ENCODE data around the gene DGAT2. TPM values are rescaled to one million over a fixed set of nuclear protein-coding genes. Genes with fewer than 3 reads are reported as not detected.
"Not testable (repeated sequence)": the region's sequence is repeated elsewhere in the genome, so short reads cannot be mapped to it uniquely, and the experiment has no call there.

The DGAT2 gene
- total and polyA plus RNA-seq, 4 donors = 57.2 to 152 (median 108) TPM

DNA sequence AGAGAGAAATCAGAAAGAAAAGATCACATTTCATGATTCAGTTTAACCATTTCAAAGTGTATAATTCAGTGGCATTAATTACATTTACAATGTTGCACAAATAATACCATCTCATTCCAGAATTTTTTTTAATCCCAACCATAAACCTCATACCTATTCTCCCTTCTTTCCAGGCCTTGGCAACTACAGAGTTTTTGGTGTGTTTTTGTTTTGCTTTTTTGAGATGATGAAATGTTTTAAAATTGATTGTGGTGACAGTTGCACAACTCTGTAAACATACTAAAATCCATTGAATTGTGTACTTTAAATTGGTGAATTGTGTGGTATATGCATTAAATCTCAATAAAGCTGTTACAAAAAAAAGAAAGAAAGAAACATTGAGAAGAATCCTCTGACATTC is 13.6 kb upstream of the DGAT2 start:
- H3K9me3 ChIP-seq (ENCODE audit: control insufficient read depth in 4 of 4, low read length in 3 of 4); H3K27me3 ChIP-seq (ENCODE audit: control insufficient read depth in 4 of 4, insufficient read depth in 4 of 4, low read length in 3 of 4); H3K4me3 ChIP-seq (ENCODE audit: low read depth in 1 of 3, low read length in 3 of 3); H3K36me3 ChIP-seq (ENCODE audit: control insufficient read depth in 4 of 4, insufficient read depth in 3 of 4, low read depth in 1 of 4, low read length in 3 of 4); H3K9ac ChIP-seq (ENCODE audit: low read depth in 1 of 2, low read length in 2 of 2); DNase-seq (ENCODE audit: low spot score): not testable (repeated sequence)
- H3K4me1 ChIP-seq (ENCODE audit: control insufficient read depth in 4 of 4, insufficient read depth in 4 of 4, low read length in 3 of 4) = peaks cover 0 to 24% (median 20%) of the 10 kb centered on the region in 4 donors
- H3K27ac ChIP-seq (ENCODE audit: low read depth in 1 of 2, low read length in 2 of 2) = peak overlapping the region; percentile 59 to 66
- TF ChIP-seq RXRA (IDR thresholded peaks at IDR 0.05) (peak in 1 of 2 donors; percentile 18), HNF4A (conservative IDR thresholded peaks at IDR 0.05) (peak in 1 of 2 donors; percentile 34)

DNA sequence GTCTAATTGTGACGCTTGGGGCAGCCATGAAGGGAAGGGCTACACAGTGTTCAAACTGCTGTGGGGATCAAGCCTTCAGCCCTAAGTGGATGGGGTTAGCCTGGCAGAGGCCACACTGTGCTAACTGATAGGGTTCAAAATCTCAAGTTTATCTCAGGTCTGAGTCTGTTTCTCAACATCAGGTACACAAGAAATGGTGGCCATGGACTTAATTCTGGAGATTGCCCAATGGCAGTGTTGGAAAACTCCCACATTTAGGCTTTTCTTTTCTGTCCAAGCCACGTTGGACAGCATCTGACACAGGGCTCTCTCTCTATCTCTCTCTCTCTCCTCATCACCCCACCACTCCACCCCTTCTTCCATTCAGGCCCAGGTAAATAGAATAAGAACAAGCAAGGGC is 10.9 kb upstream of the DGAT2 start:
- Histone ChIP-seq H3K4me1 (ENCODE audit: control insufficient read depth in 4 of 4, insufficient read depth in 4 of 4, low read length in 3 of 4) (peaks cover 12 to 47% (median 41%) of the 10 kb centered on the region in 4 donors), H3K9ac (ENCODE audit: low read depth in 1 of 2, low read length in 2 of 2) (no peak overlapping the region), H3K9me3 (ENCODE audit: control insufficient read depth in 4 of 4, low read length in 3 of 4) (no peaks in the 10 kb centered on the region), H3K36me3 (ENCODE audit: control insufficient read depth in 4 of 4, insufficient read depth in 3 of 4, low read depth in 1 of 4, low read length in 3 of 4) (no peaks in the 10 kb centered on the region), H3K27me3 (ENCODE audit: control insufficient read depth in 4 of 4, insufficient read depth in 4 of 4, low read length in 3 of 4) (no peaks in the 10 kb centered on the region), H3K4me3 (ENCODE audit: low read depth in 1 of 3, low read length in 3 of 3) (no peak overlapping the region), H3K27ac (ENCODE audit: low read depth in 1 of 2, low read length in 2 of 2) (no peak overlapping the region)
- DNase-seq (ENCODE audit: low spot score) = no peak
- 58% methylated on average over 2 of the region's 2 CpGs for WGBS
- TF ChIP-seq FOXA2 (IDR thresholded peaks at IDR 0.05) (peak; percentile 19), GABPA (IDR thresholded peaks at IDR 0.05 in 1 of 2, conservative IDR thresholded peaks at IDR 0.05 in 1 of 2) (no peak), HNF4G (IDR thresholded peaks at IDR 0.05) (no peak), YY1 (IDR thresholded peaks at IDR 0.05) (peak; percentile 42), HNF4A (conservative IDR thresholded peaks at IDR 0.05) (peak; percentile 41 to 65), RXRA (IDR thresholded peaks at IDR 0.05) (peak; percentile 30 to 61)
- TF ChIP-seq, protein P1, sequence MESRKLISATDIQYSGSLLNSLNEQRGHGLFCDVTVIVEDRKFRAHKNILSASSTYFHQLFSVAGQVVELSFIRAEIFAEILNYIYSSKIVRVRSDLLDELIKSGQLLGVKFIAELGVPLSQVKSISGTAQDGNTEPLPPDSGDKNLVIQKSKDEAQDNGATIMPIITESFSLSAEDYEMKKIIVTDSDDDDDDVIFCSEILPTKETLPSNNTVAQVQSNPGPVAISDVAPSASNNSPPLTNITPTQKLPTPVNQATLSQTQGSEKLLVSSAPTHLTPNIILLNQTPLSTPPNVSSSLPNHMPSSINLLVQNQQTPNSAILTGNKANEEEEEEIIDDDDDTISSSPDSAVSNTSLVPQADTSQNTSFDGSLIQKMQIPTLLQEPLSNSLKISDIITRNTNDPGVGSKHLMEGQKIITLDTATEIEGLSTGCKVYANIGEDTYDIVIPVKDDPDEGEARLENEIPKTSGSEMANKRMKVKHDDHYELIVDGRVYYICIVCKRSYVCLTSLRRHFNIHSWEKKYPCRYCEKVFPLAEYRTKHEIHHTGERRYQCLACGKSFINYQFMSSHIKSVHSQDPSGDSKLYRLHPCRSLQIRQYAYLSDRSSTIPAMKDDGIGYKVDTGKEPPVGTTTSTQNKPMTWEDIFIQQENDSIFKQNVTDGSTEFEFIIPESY (IDR thresholded peaks at IDR 0.05) = peak; percentile 16

DNA sequence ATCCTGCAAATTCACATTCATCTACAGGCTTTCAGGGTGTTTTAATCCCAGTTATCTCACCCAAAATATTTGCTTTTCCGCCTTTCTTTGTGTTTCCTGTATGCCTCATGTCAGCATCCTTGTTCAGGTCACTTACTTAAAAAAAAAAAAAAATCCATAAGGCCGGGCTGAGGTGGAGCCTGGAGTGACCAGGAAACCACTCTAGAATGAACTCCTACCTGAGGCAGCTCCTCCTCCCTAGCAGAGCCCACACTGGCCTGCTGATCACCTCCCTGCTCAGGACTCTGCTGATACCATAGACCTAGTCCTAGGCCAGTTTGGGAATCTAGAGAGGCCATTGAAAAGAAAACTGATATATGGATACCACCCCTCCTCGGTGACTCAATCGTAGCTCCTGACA is 8.7 kb upstream of the DGAT2 start:
- no peak for TF ChIP-seq FOXA1 (IDR thresholded peaks at IDR 0.05)
- TF ChIP-seq FOXA2 (IDR thresholded peaks at IDR 0.05) = no peak
- TF ChIP-seq GABPA (IDR thresholded peaks at IDR 0.05 in 1 of 2, conservative IDR thresholded peaks at IDR 0.05 in 1 of 2) = no peak
- no peak for TF ChIP-seq RAD21 (IDR thresholded peaks at IDR 0.05)
- TF ChIP-seq, protein P1 (IDR thresholded peaks at IDR 0.05) = no peak
- TF ChIP-seq SP1 (IDR thresholded peaks at IDR 0.05) = no peak
- TF ChIP-seq, protein P2, sequence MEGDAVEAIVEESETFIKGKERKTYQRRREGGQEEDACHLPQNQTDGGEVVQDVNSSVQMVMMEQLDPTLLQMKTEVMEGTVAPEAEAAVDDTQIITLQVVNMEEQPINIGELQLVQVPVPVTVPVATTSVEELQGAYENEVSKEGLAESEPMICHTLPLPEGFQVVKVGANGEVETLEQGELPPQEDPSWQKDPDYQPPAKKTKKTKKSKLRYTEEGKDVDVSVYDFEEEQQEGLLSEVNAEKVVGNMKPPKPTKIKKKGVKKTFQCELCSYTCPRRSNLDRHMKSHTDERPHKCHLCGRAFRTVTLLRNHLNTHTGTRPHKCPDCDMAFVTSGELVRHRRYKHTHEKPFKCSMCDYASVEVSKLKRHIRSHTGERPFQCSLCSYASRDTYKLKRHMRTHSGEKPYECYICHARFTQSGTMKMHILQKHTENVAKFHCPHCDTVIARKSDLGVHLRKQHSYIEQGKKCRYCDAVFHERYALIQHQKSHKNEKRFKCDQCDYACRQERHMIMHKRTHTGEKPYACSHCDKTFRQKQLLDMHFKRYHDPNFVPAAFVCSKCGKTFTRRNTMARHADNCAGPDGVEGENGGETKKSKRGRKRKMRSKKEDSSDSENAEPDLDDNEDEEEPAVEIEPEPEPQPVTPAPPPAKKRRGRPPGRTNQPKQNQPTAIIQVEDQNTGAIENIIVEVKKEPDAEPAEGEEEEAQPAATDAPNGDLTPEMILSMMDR (IDR thresholded peaks at IDR 0.05; ENCODE audit: low read depth, low read length, missing input control) = no peak
- no peak for TF ChIP-seq HNF4G (IDR thresholded peaks at IDR 0.05)
- TF ChIP-seq JUND (IDR thresholded peaks at IDR 0.05) = no peak
- TF ChIP-seq, protein P3, sequence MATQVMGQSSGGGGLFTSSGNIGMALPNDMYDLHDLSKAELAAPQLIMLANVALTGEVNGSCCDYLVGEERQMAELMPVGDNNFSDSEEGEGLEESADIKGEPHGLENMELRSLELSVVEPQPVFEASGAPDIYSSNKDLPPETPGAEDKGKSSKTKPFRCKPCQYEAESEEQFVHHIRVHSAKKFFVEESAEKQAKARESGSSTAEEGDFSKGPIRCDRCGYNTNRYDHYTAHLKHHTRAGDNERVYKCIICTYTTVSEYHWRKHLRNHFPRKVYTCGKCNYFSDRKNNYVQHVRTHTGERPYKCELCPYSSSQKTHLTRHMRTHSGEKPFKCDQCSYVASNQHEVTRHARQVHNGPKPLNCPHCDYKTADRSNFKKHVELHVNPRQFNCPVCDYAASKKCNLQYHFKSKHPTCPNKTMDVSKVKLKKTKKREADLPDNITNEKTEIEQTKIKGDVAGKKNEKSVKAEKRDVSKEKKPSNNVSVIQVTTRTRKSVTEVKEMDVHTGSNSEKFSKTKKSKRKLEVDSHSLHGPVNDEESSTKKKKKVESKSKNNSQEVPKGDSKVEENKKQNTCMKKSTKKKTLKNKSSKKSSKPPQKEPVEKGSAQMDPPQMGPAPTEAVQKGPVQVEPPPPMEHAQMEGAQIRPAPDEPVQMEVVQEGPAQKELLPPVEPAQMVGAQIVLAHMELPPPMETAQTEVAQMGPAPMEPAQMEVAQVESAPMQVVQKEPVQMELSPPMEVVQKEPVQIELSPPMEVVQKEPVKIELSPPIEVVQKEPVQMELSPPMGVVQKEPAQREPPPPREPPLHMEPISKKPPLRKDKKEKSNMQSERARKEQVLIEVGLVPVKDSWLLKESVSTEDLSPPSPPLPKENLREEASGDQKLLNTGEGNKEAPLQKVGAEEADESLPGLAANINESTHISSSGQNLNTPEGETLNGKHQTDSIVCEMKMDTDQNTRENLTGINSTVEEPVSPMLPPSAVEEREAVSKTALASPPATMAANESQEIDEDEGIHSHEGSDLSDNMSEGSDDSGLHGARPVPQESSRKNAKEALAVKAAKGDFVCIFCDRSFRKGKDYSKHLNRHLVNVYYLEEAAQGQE (IDR thresholded peaks at IDR 0.05) = no peak
- no peak for TF ChIP-seq EGR1 (IDR thresholded peaks at IDR 0.05; ENCODE audit: low read depth in 2 of 2)
- no peak for TF ChIP-seq RXRA (IDR thresholded peaks at IDR 0.05)
- TF ChIP-seq, protein P4, sequence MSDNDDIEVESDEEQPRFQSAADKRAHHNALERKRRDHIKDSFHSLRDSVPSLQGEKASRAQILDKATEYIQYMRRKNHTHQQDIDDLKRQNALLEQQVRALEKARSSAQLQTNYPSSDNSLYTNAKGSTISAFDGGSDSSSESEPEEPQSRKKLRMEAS (IDR thresholded peaks at IDR 0.05) = no peak
- TF ChIP-seq, protein P5, sequence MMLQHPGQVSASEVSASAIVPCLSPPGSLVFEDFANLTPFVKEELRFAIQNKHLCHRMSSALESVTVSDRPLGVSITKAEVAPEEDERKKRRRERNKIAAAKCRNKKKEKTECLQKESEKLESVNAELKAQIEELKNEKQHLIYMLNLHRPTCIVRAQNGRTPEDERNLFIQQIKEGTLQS (IDR thresholded peaks at IDR 0.05) = no peak
- TF ChIP-seq HNF4A (conservative IDR thresholded peaks at IDR 0.05) = no peak
- no peak for TF ChIP-seq NR2F2 (IDR thresholded peaks at IDR 0.05)
- no peak for TF ChIP-seq TAF1 (conservative IDR thresholded peaks at IDR 0.05)
- peaks cover 16 to 60% (median 48%) of the 10 kb centered on the region in 4 donors for H3K4me1 ChIP-seq (ENCODE audit: control insufficient read depth in 4 of 4, insufficient read depth in 4 of 4, low read length in 3 of 4)
- no peaks in the 10 kb centered on the region for H3K27me3 ChIP-seq (ENCODE audit: control insufficient read depth in 4 of 4, insufficient read depth in 4 of 4, low read length in 3 of 4)
- no peak for DNase-seq (ENCODE audit: low spot score)
- H3K36me3 ChIP-seq (ENCODE audit: control insufficient read depth in 4 of 4, insufficient read depth in 3 of 4, low read depth in 1 of 4, low read length in 3 of 4) = no peaks in the 10 kb centered on the region
- H3K9ac ChIP-seq (ENCODE audit: low read depth in 1 of 2, low read length in 2 of 2) = no peak overlapping the region
- no peak overlapping the region for H3K4me3 ChIP-seq (ENCODE audit: low read depth in 1 of 3, low read length in 3 of 3)
- H3K27ac ChIP-seq (ENCODE audit: low read depth in 1 of 2, low read length in 2 of 2) = no peak overlapping the region
- 77% methylated on average over 4 of the region's 4 CpGs for WGBS
- H3K9me3 ChIP-seq (ENCODE audit: control insufficient read depth in 4 of 4, low read length in 3 of 4) = no peaks in the 10 kb centered on the region

Measured in liver (tissue), 9 donors.